ENCODE results near the gene GEMIN4.
A peak's percentile ranks its signal among the peaks of the same experiment; 100 is the strongest.
"Not testable (repeated sequence)": the region's sequence is repeated elsewhere in the genome, so short reads cannot be mapped to it uniquely, and the experiment has no call there.

The GEMIN4 gene

GRCh38 chr17:755319-755961 is 3.4 kb upstream of the GEMIN4 start:
- not testable (repeated sequence) for H3K79me1 ChIP-seq (replicated peaks; ENCODE audit: low read length, poor library complexity, severe bottlenecking); H2BK120ac ChIP-seq (ENCODE audit: low read depth, low read length); H3K4me2 ChIP-seq (ENCODE audit: low read length, poor library complexity, severe bottlenecking); H3K27ac ChIP-seq (ENCODE audit: low read length, poor library complexity, severe bottlenecking); DNase-seq; H3K23ac ChIP-seq (ENCODE audit: low read length in 2 of 2); H2BK5ac ChIP-seq (ENCODE audit: low read depth, low read length, poor library complexity, severe bottlenecking); H2AK5ac ChIP-seq (ENCODE audit: low read length, severe bottlenecking); H4K8ac ChIP-seq (ENCODE audit: low read length); H2BK12ac ChIP-seq (ENCODE audit: low read length in 2 of 2); H3K9me3 ChIP-seq (ENCODE audit: control insufficient read depth, low read length); H2BK15ac ChIP-seq (ENCODE audit: low read depth, poor library complexity, severe bottlenecking); H4K91ac ChIP-seq (ENCODE audit: low read length); H3K27me3 ChIP-seq (ENCODE audit: control insufficient read depth in 1 of 2, insufficient read depth in 1 of 2, low read length in 2 of 2); H3K14ac ChIP-seq (ENCODE audit: low read length in 2 of 2); H3K9ac ChIP-seq (ENCODE audit: low read length); H2AFZ ChIP-seq (ENCODE audit: low read depth, low read length); H3K4ac ChIP-seq (ENCODE audit: low read depth in 1 of 2, low read length in 2 of 2); H3K18ac ChIP-seq (ENCODE audit: low read depth in 1 of 2, low read length in 2 of 2); H3K4me3 ChIP-seq (ENCODE audit: insufficient read depth in 1 of 2, low read depth in 1 of 2, low read length in 2 of 2)
- Histone ChIP-seq H3K36me3 (ENCODE audit: control insufficient read depth in 1 of 2, insufficient read depth in 2 of 2, low read depth in 1 of 2, low read length in 2 of 2) (peaks cover 18 to 38% of the 10 kb centered on the region in 2 experiments), H3K4me1 (ENCODE audit: control insufficient read depth, insufficient read depth, low read depth, low read length) (peaks cover 15% of the 10 kb centered on the region)
- WGBS, result 99% methylated on average over 7 of the region's 9 CpGs

- Histone ChIP-seq H2AK5ac (ENCODE audit: low read length, severe bottlenecking) (no peak overlapping the region), H4K91ac (ENCODE audit: low read length) (no peak overlapping the region), H3K14ac (ENCODE audit: low read length in 2 of 2) (no peak overlapping the region), H3K23ac (ENCODE audit: low read length in 2 of 2) (no peak overlapping the region), H3K9ac (ENCODE audit: low read length) (no peak overlapping the region), H3K36me3 (ENCODE audit: control insufficient read depth in 1 of 2, insufficient read depth in 2 of 2, low read depth in 1 of 2, low read length in 2 of 2) (peaks cover 15 to 21% of the 10 kb centered on the region in 2 experiments), H2BK12ac (ENCODE audit: low read length in 2 of 2) (no peak overlapping the region), H2BK5ac (ENCODE audit: low read depth, low read length, poor library complexity, severe bottlenecking) (no peak overlapping the region), H3K9me3 (ENCODE audit: control insufficient read depth, low read length) (no peaks in the 10 kb centered on the region), H3K4me2 (ENCODE audit: low read length, poor library complexity, severe bottlenecking) (no peak overlapping the region), H2BK15ac (ENCODE audit: low read depth, poor library complexity, severe bottlenecking) (no peak overlapping the region), H3K79me1 (replicated peaks; ENCODE audit: low read length, poor library complexity, severe bottlenecking) (peaks cover 11% of the 10 kb centered on the region), H3K27me3 (ENCODE audit: control insufficient read depth in 1 of 2, insufficient read depth in 1 of 2, low read length in 2 of 2) (no peaks in the 10 kb centered on the region), H3K4me1 (ENCODE audit: control insufficient read depth, insufficient read depth, low read depth, low read length) (peaks cover 15% of the 10 kb centered on the region), H3K4ac (ENCODE audit: low read depth in 1 of 2, low read length in 2 of 2) (no peak overlapping the region), H2BK120ac (ENCODE audit: low read depth, low read length) (no peak overlapping the region), H3K27ac (ENCODE audit: low read length, poor library complexity, severe bottlenecking) (no peak overlapping the region), H3K18ac (ENCODE audit: low read depth in 1 of 2, low read length in 2 of 2) (no peak overlapping the region), H4K8ac (ENCODE audit: low read length) (no peak overlapping the region), H3K4me3 (ENCODE audit: insufficient read depth in 1 of 2, low read depth in 1 of 2, low read length in 2 of 2) (no peak overlapping the region), H2AFZ (ENCODE audit: low read depth, low read length) (no peak overlapping the region)
- 95% methylated on average over 13 of the region's 13 CpGs for WGBS
- DNase-seq, result no peak
These were observed 1.4 kb upstream of the GEMIN4 start for GRCh38 chr17:753418-753817.

- Histone ChIP-seq H3K9ac (ENCODE audit: low read length) (peak overlapping the region; percentile 92), H3K79me1 (replicated peaks; ENCODE audit: low read length, poor library complexity, severe bottlenecking) (peaks cover 17% of the 10 kb centered on the region), H3K14ac (ENCODE audit: low read length in 2 of 2) (peak overlapping the region in 1 of 2 experiments; percentile 96), H2BK120ac (ENCODE audit: low read depth, low read length) (peak overlapping the region; percentile 22), H3K4me1 (ENCODE audit: control insufficient read depth, insufficient read depth, low read depth, low read length) (peaks cover 15% of the 10 kb centered on the region), H3K36me3 (ENCODE audit: control insufficient read depth in 1 of 2, insufficient read depth in 2 of 2, low read depth in 1 of 2, low read length in 2 of 2) (peaks cover 18 to 22% of the 10 kb centered on the region in 2 experiments), H3K27me3 (ENCODE audit: control insufficient read depth in 1 of 2, insufficient read depth in 1 of 2, low read length in 2 of 2) (no peaks in the 10 kb centered on the region), H3K4me2 (ENCODE audit: low read length, poor library complexity, severe bottlenecking) (peak overlapping the region; percentile 98), H2AK5ac (ENCODE audit: low read length, severe bottlenecking) (no peak overlapping the region), H3K9me3 (ENCODE audit: control insufficient read depth, low read length) (no peaks in the 10 kb centered on the region), H3K18ac (ENCODE audit: low read depth in 1 of 2, low read length in 2 of 2) (peak overlapping the region; percentile 89 to 94), H3K4me3 (ENCODE audit: insufficient read depth in 1 of 2, low read depth in 1 of 2, low read length in 2 of 2) (peak overlapping the region; percentile 92 to 96), H2BK5ac (ENCODE audit: low read depth, low read length, poor library complexity, severe bottlenecking) (no peak overlapping the region), H2BK15ac (ENCODE audit: low read depth, poor library complexity, severe bottlenecking) (peak overlapping the region; percentile 56), H3K4ac (ENCODE audit: low read depth in 1 of 2, low read length in 2 of 2) (peak overlapping the region; percentile 61 to 96), H2AFZ (ENCODE audit: low read depth, low read length) (peak overlapping the region; percentile 97), H3K23ac (ENCODE audit: low read length in 2 of 2) (peak overlapping the region in 1 of 2 experiments; percentile 66), H4K91ac (ENCODE audit: low read length) (peak overlapping the region; percentile 52), H4K8ac (ENCODE audit: low read length) (peak overlapping the region; percentile 96), H3K27ac (ENCODE audit: low read length, poor library complexity, severe bottlenecking) (no peak overlapping the region), H2BK12ac (ENCODE audit: low read length in 2 of 2) (peak overlapping the region in 1 of 2 experiments; percentile 34)
- WGBS, result 69% methylated on average over 43 of the region's 43 CpGs
- peak; percentile 22 for DNase-seq
These were observed 656 bp upstream of the GEMIN4 start for GRCh38 chr17:752620-753219.

- peak overlapping the region; percentile 92 to 96 for H3K4me3 ChIP-seq (ENCODE audit: insufficient read depth in 1 of 2, low read depth in 1 of 2, low read length in 2 of 2)
- WGBS, result 4% methylated on average over 39 of the region's 49 CpGs
These were observed 629 bp downstream of the GEMIN4 start for GRCh38 chr17:751269-752001.

More at GRCh38 chr17:751269-752001, 629 bp downstream of the GEMIN4 start:
- H3K27me3 ChIP-seq (ENCODE audit: control insufficient read depth in 1 of 2, insufficient read depth in 1 of 2, low read length in 2 of 2), result no peaks in the 10 kb centered on the region
- peak overlapping the region; percentile 24 for H2BK5ac ChIP-seq (ENCODE audit: low read depth, low read length, poor library complexity, severe bottlenecking)
- H3K18ac ChIP-seq (ENCODE audit: low read depth in 1 of 2, low read length in 2 of 2), result peak overlapping the region; percentile 71 to 92
- H3K9me3 ChIP-seq (ENCODE audit: control insufficient read depth, low read length), result no peaks in the 10 kb centered on the region
- H4K91ac ChIP-seq (ENCODE audit: low read length), result peak overlapping the region; percentile 84
- no peak overlapping the region for H2BK15ac ChIP-seq (ENCODE audit: low read depth, poor library complexity, severe bottlenecking)
- peak overlapping the region in 1 of 2 experiments; percentile 96 for H3K14ac ChIP-seq (ENCODE audit: low read length in 2 of 2)
- peaks cover 30% of the 10 kb centered on the region for H3K79me1 ChIP-seq (replicated peaks; ENCODE audit: low read length, poor library complexity, severe bottlenecking)
- peak; percentile 67 for DNase-seq
- H3K23ac ChIP-seq (ENCODE audit: low read length in 2 of 2), result peak overlapping the region in 1 of 2 experiments; percentile 77
- H3K4ac ChIP-seq (ENCODE audit: low read depth in 1 of 2, low read length in 2 of 2), result peak overlapping the region; percentile 77 to 93
- H2AFZ ChIP-seq (ENCODE audit: low read depth, low read length), result peak overlapping the region; percentile 96
- H3K9ac ChIP-seq (ENCODE audit: low read length), result peak overlapping the region; percentile 92
- no peak overlapping the region for H2BK120ac ChIP-seq (ENCODE audit: low read depth, low read length)
- H3K36me3 ChIP-seq (ENCODE audit: control insufficient read depth in 1 of 2, insufficient read depth in 2 of 2, low read depth in 1 of 2, low read length in 2 of 2), result peaks cover 18 to 25% of the 10 kb centered on the region in 2 experiments
- H2BK12ac ChIP-seq (ENCODE audit: low read length in 2 of 2), result no peak overlapping the region
- no peak overlapping the region for H2AK5ac ChIP-seq (ENCODE audit: low read length, severe bottlenecking)
- no peak overlapping the region for H3K27ac ChIP-seq (ENCODE audit: low read length, poor library complexity, severe bottlenecking)
- peaks cover 15% of the 10 kb centered on the region for H3K4me1 ChIP-seq (ENCODE audit: control insufficient read depth, insufficient read depth, low read depth, low read length)
- peak overlapping the region; percentile 89 for H4K8ac ChIP-seq (ENCODE audit: low read length)
- peak overlapping the region; percentile 98 for H3K4me2 ChIP-seq (ENCODE audit: low read length, poor library complexity, severe bottlenecking)
